Measurements from ENCODE around the gene CMBL. TPM values are rescaled to one million over a fixed set of nuclear protein-coding genes. Genes with fewer than 3 reads are reported as not detected.
A peak's percentile ranks its signal among the peaks of the same experiment; 100 is the strongest.

Gene CMBL
- total and polyA plus RNA-seq, 2 of the 13 experiments (the other 11 are each of a cell fraction or from before 2014, with no cell fraction given) = 11.5 to 17.0 TPM

GRCh38 chr5:10353241-10354047, 45.7 kb upstream of the CMBL start, which contains the start of gene MARCHF6 (continued):
- TF ChIP-seq TSC22D2 (CRISPR knock-in tag; IDR thresholded peaks at IDR 0.05; ENCODE audit: borderline replicate concordance) (peak; percentile 70; the same call in 1 of the 2 replicates), CBX1 (IDR thresholded peaks at IDR 0.05; ENCODE audit: low read depth) (peak; percentile 56), EP300 (IDR thresholded peaks at IDR 0.05; ENCODE audit: low read depth in 2 of 2, low read length in 2 of 2) (no peak), EP300 (CRISPR knock-in tag; IDR thresholded peaks at IDR 0.05; ENCODE audit: borderline replicate concordance) (no peak), ZNF546 (CRISPR knock-in tag; conservative IDR thresholded peaks at IDR 0.05) (peak; percentile 80; the same call in 1 of the 2 replicates), MED8 (CRISPR knock-in tag; IDR thresholded peaks at IDR 0.05; ENCODE audit: insufficient replicate concordance) (peak; percentile 50), FOXK1 (CRISPR knock-in tag; IDR thresholded peaks at IDR 0.05; ENCODE audit: borderline replicate concordance, low read depth) (0 out of 2 replicates have a peak, but pooled peaks have one; percentile 48), ZNF775 (CRISPR knock-in tag; IDR thresholded peaks at IDR 0.05; ENCODE audit: borderline replicate concordance) (no peak)
- TF ChIP-seq, protein P1, sequence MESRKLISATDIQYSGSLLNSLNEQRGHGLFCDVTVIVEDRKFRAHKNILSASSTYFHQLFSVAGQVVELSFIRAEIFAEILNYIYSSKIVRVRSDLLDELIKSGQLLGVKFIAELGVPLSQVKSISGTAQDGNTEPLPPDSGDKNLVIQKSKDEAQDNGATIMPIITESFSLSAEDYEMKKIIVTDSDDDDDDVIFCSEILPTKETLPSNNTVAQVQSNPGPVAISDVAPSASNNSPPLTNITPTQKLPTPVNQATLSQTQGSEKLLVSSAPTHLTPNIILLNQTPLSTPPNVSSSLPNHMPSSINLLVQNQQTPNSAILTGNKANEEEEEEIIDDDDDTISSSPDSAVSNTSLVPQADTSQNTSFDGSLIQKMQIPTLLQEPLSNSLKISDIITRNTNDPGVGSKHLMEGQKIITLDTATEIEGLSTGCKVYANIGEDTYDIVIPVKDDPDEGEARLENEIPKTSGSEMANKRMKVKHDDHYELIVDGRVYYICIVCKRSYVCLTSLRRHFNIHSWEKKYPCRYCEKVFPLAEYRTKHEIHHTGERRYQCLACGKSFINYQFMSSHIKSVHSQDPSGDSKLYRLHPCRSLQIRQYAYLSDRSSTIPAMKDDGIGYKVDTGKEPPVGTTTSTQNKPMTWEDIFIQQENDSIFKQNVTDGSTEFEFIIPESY (CRISPR knock-in tag; IDR thresholded peaks at IDR 0.05) = 0 out of 2 replicates have a peak, but pooled peaks have one; percentile 5

Measured in HepG2 (cell line).